IMR-90 (cell line): ENCODE data around the gene TMPRSS13. TPM values are rescaled to one million over a fixed set of nuclear protein-coding genes. Genes with fewer than 3 reads are reported as not detected.

Experiments used
- ATAC-seq: fragments of 200-7000 bp; cut with Tn5 transposase; 2 replicates; pipeline ENCODE4 v1.9.1; 2020; ENCODE audit warnings: low read depth, mild to moderate bottlenecking, moderate library complexity
- BruUV-seq: library from RNA; stranded (reverse); fragments of 400-500 nt; replicated peaks from 2 replicates; lab custom pipeline; 2021; lab: Mats Ljungman, UMichigan
- CTCF ChIA-PET: fragments of 300-600 bp; formaldehyde crosslinking; extraction: SDS; loops from one replicate; lab custom pipeline; 2021; ENCODE audit warnings: antibody characterized with exemption; lab: Yijun Ruan, JAX
- POLR2A ChIA-PET: fragments of 300-600 bp; sonication (Branson Sonifier 250); formaldehyde crosslinking; loops from one replicate; lab custom pipeline; 2022; ENCODE audit warnings: antibody characterized with exemption; ENCODE audit not compliant: unreplicated experiment; lab: Charles Lee
- DNase-seq: peaks from one replicate; pipeline ENCODE4 v3.0.0; 2013
- H2AFZ ChIP-seq: replicated peaks from 2 replicates; pipeline ENCODE3; 2013; ENCODE audit warnings: low read length, mild to moderate bottlenecking; ENCODE audit not compliant: poor library complexity
- H2AK5ac ChIP-seq: 2 replicates; pipeline ENCODE4 v1.6.1; 2013; ENCODE audit warnings: low read depth, low read length, inconsistent platforms
- H2AK9ac ChIP-seq: replicated peaks from 2 replicates; pipeline ENCODE3; 2013; ENCODE audit warnings: mild to moderate bottlenecking, low read depth, low read length, moderate library complexity; ENCODE audit not compliant: poor library complexity
- H2BK120ac ChIP-seq: 2 replicates; pipeline ENCODE4 v1.6.1; 2013; ENCODE audit warnings: low read depth, low read length, inconsistent platforms
- H2BK15ac ChIP-seq: 3 replicates; pipeline ENCODE4 v1.6.1; 2013; ENCODE audit warnings: low read depth, low read length, inconsistent platforms
- H2BK20ac ChIP-seq: 2 replicates; pipeline ENCODE4 v1.6.1; 2013; ENCODE audit warnings: low read depth, mild to moderate bottlenecking, inconsistent platforms, low read length, moderate library complexity
- H2BK5ac ChIP-seq: 2 replicates; pipeline ENCODE4 v1.6.1; 2013; ENCODE audit warnings: mild to moderate bottlenecking, low read depth, low read length, inconsistent platforms; ENCODE audit not compliant: poor library complexity, severe bottlenecking
- H3K14ac ChIP-seq: replicated peaks from 2 replicates; pipeline ENCODE4 v1.6.1; 2013; ENCODE audit warnings: low read depth, low read length, inconsistent platforms
- H3K18ac ChIP-seq: 2 replicates; pipeline ENCODE4 v1.6.1; 2013; ENCODE audit warnings: low read depth, low read length, control low read depth
- H3K23ac ChIP-seq: 2 replicates; pipeline ENCODE4 v1.6.1; 2013; ENCODE audit warnings: low read depth, low read length, inconsistent platforms
- H3K27ac ChIP-seq: 2 replicates; pipeline ENCODE4 v1.5.1; 2013; ENCODE audit warnings: mild to moderate bottlenecking, control low read depth, low read length; ENCODE audit not compliant: insufficient read depth
- H3K27me3 ChIP-seq: 2 replicates; pipeline ENCODE4 v1.6.1; 2013; ENCODE audit warnings: low read length; ENCODE audit not compliant: control insufficient read depth, insufficient read depth
- H3K36me3 ChIP-seq: 2 replicates; pipeline ENCODE4 v1.6.1; 2013; ENCODE audit warnings: low read length, mixed read lengths; ENCODE audit not compliant: control insufficient read depth, insufficient read depth
- H3K4ac ChIP-seq: 2 replicates; pipeline ENCODE4 v1.6.1; 2013; ENCODE audit warnings: low read depth, low read length, inconsistent platforms
- H3K4me1 ChIP-seq: 2 replicates; pipeline ENCODE4 v1.6.1; 2013; ENCODE audit warnings: low read length, mixed read lengths; ENCODE audit not compliant: control insufficient read depth, insufficient read depth
- H3K4me2 ChIP-seq: 2 replicates; pipeline ENCODE4 v1.6.1; 2013; ENCODE audit warnings: low read depth, mild to moderate bottlenecking, control low read depth, low read length, moderate library complexity
- H3K4me3 ChIP-seq: 2 replicates; pipeline ENCODE4 v1.5.1; 2013; ENCODE audit warnings: low read depth, mild to moderate bottlenecking, control low read depth, low read length, moderate library complexity; ENCODE audit not compliant: insufficient read depth
- H3K56ac ChIP-seq: 2 replicates; pipeline ENCODE4 v1.6.1; 2013; ENCODE audit warnings: low read length, inconsistent platforms; ENCODE audit not compliant: insufficient read depth; ENCODE audit errors: extremely low read depth
- H3K79me1 ChIP-seq, 2 experiments: 2 replicates each; pipeline ENCODE4 v1.6.1; 2013; ENCODE audit warnings: low read length in 2 of 2, inconsistent platforms in 1 of 2, low read depth in 1 of 2
- H3K9ac ChIP-seq: 2 replicates; pipeline ENCODE4 v1.6.1; 2013; ENCODE audit warnings: low read depth, low read length, control low read depth
- H3K9me1 ChIP-seq: 2 replicates; pipeline ENCODE4 v1.6.1; 2013; ENCODE audit warnings: low read length, inconsistent platforms; ENCODE audit not compliant: insufficient read depth
- H3K9me3 ChIP-seq: 2 replicates; pipeline ENCODE4 v1.6.1; 2013; ENCODE audit warnings: low read length; ENCODE audit not compliant: control insufficient read depth, insufficient read depth
- H4K20me1 ChIP-seq: 2 replicates; pipeline ENCODE4 v1.6.1; 2013; ENCODE audit warnings: low read length, inconsistent platforms; ENCODE audit not compliant: insufficient read depth
- H4K5ac ChIP-seq: 2 replicates; pipeline ENCODE4 v1.6.1; 2013; ENCODE audit warnings: mild to moderate bottlenecking, low read depth, low read length, control low read depth
- H4K8ac ChIP-seq, 2 experiments: 2 replicates each; pipeline ENCODE4 v1.6.1; 2013; ENCODE audit warnings: low read depth in 2 of 2, low read length in 2 of 2, control low read depth in 1 of 2, inconsistent platforms in 1 of 2
- H4K91ac ChIP-seq: 2 replicates; pipeline ENCODE4 v1.6.1; 2013; ENCODE audit warnings: low read depth, low read length, inconsistent platforms; ENCODE audit not compliant: insufficient read depth
- BHLHE40 ChIP-seq: fragments of 150-350 bp; IDR thresholded peaks from 2 replicates; pipeline ENCODE4 v1.6.1; 2016; ENCODE audit warnings: mild to moderate bottlenecking, low read depth, low read length
- CEBPB ChIP-seq: IDR thresholded peaks from 2 replicates; pipeline ENCODE4 v1.6.1; 2012; ENCODE audit warnings: low read depth, low read length, improper control_type of control experiment
- CHD1 ChIP-seq: IDR thresholded peaks from 2 replicates; pipeline ENCODE4 v1.6.1; 2012; ENCODE audit warnings: low read depth, low read length, improper control_type of control experiment
- CTCF ChIP-seq: conservative IDR thresholded peaks from 2 replicates; pipeline ENCODE4 v1.5.1; 2012; ENCODE audit warnings: mild to moderate bottlenecking, low read depth, low read length, improper control_type of control experiment
- MAFK ChIP-seq: IDR thresholded peaks from 2 replicates; pipeline ENCODE4 v1.6.1; 2012; ENCODE audit warnings: low read depth, low read length, improper control_type of control experiment
- MAZ ChIP-seq: IDR thresholded peaks from 2 replicates; pipeline ENCODE4 v1.6.1; 2012; ENCODE audit warnings: low read depth, mild to moderate bottlenecking, low read length, improper control_type of control experiment, moderate library complexity, borderline replicate concordance
- MXI1 ChIP-seq: IDR thresholded peaks from 2 replicates; pipeline ENCODE4 v1.6.1; 2012; ENCODE audit warnings: low read depth, mild to moderate bottlenecking, low read length, moderate library complexity, borderline replicate concordance
- NFE2L2 ChIP-seq: fragments of 150-350 bp; IDR thresholded peaks from 2 replicates; pipeline ENCODE4 v1.6.1; 2016; ENCODE audit warnings: low read depth, mild to moderate bottlenecking, low read length
- POLR2A ChIP-seq: IDR thresholded peaks from 2 replicates; pipeline ENCODE4 v1.6.1; 2012; ENCODE audit warnings: mild to moderate bottlenecking, low read depth, low read length
- RAD21 ChIP-seq: IDR thresholded peaks from 2 replicates; pipeline ENCODE4 v1.6.1; 2012; ENCODE audit warnings: low read length, improper control_type of control experiment
- SMC3 ChIP-seq: fragments of 150-350 bp; IDR thresholded peaks from 2 replicates; pipeline ENCODE4 v1.6.1; 2016; ENCODE audit warnings: low read depth, mild to moderate bottlenecking, antibody characterized with exemption, low read length, moderate library complexity
- WGBS, 2 experiments: methylation state at CpG; one replicate each; pipeline versions ENCODE4 v1.1.5 to v1.1.7; 2013; ENCODE audit warnings: missing lambda C conversion rate in 2 of 2; ENCODE audit not compliant: insufficient read length in 1 of 2; ENCODE audit errors: extremely low coverage in 2 of 2; 5-methylcytosine and 5-hydroxymethylcytosine counted together
- dilution Hi-C: fragments of 300-500 bp; cut with HindIII; formaldehyde crosslinking; loops from one replicate; pipeline ENCODE4 v1.14.3; 2018; ENCODE audit warnings: low sequenced_read_pairs; ENCODE audit not compliant: unreplicated experiment
- in situ Hi-C: fragments of 300-500 bp; cut with MboI; formaldehyde crosslinking; loops from 3 replicates; pipeline ENCODE4 v1.14.3; 2019; ENCODE audit warnings: low sequenced_read_pairs, inconsistent platforms, mixed read lengths
- intact Hi-C: fragments of 100-400 bp; cut with micrococcal nuclease; formaldehyde crosslinking; loops from 2 replicates; pipeline ENCODE4 v1.10.0; 2022
- polyA plus RNA-seq, 3 experiments: library from polyadenylated mRNA; depleted of rRNA; stranded (reverse); fragments of >200 nt; gene quantifications; 2 replicates each; pipeline ENCODE4 v1.2.3, GENCODE V29; 2012; ENCODE audit warnings: low replicate concordance in 1 of 3
- total RNA-seq: library from RNA; depleted of rRNA; stranded (reverse); fragments of >200 nt; gene quantifications from 2 replicates; pipeline ENCODE4 v1.2.3, GENCODE V29; 2012
- TF ChIP-seq, protein P1 (sequence below): fragments of 150-350 bp; IDR thresholded peaks from 2 replicates; pipeline ENCODE4 v1.6.1; 2016; ENCODE audit warnings: low read depth, mild to moderate bottlenecking, low read length, moderate library complexity, borderline replicate concordance
- TF ChIP-seq, protein P2 (sequence below): fragments of 150-350 bp; IDR thresholded peaks from 2 replicates; pipeline ENCODE4 v1.6.1; 2017; ENCODE audit warnings: mild to moderate bottlenecking, antibody characterized with exemption, low read length, low read depth

Gene TMPRSS13
- total and polyA plus RNA-seq, 2 of the 4 experiments (the other 2 are of a cell fraction): not detected

GRCh38 chr11:117910941-117911655 lies 18.1 kb downstream of the TMPRSS13 start:
- H2BK120ac ChIP-seq: no peak overlapping the region
- TF ChIP-seq RAD21: no peak
- no peak for TF ChIP-seq MXI1
- TF ChIP-seq SMC3: no peak
- TF ChIP-seq NFE2L2: no peak
- no peak for TF ChIP-seq CEBPB
- no peak for TF ChIP-seq CHD1
- no peak for TF ChIP-seq MAZ
- no peak for TF ChIP-seq BHLHE40
- TF ChIP-seq CTCF: no peak
- TF ChIP-seq, protein P1, sequence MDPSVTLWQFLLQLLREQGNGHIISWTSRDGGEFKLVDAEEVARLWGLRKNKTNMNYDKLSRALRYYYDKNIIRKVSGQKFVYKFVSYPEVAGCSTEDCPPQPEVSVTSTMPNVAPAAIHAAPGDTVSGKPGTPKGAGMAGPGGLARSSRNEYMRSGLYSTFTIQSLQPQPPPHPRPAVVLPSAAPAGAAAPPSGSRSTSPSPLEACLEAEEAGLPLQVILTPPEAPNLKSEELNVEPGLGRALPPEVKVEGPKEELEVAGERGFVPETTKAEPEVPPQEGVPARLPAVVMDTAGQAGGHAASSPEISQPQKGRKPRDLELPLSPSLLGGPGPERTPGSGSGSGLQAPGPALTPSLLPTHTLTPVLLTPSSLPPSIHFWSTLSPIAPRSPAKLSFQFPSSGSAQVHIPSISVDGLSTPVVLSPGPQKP: no peak
- TF ChIP-seq POLR2A: no peak
- no peak for TF ChIP-seq MAFK
- TF ChIP-seq, protein P2, sequence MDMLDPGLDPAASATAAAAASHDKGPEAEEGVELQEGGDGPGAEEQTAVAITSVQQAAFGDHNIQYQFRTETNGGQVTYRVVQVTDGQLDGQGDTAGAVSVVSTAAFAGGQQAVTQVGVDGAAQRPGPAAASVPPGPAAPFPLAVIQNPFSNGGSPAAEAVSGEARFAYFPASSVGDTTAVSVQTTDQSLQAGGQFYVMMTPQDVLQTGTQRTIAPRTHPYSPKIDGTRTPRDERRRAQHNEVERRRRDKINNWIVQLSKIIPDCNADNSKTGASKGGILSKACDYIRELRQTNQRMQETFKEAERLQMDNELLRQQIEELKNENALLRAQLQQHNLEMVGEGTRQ: no peak
- no peak overlapping the region for H3K4me3 ChIP-seq
- no peaks in the 10 kb centered on the region for H3K9me3 ChIP-seq
- H2BK20ac ChIP-seq: no peak overlapping the region
- no peak overlapping the region for H3K56ac ChIP-seq
- no peak for ATAC-seq
- H4K20me1 ChIP-seq: no peaks in the 10 kb centered on the region
- POLR2A ChIA-PET: no interaction called here
- H3K9me1 ChIP-seq: no peaks in the 10 kb centered on the region
- no peak overlapping the region for H2AFZ ChIP-seq
- DNase-seq: no peak
- dilution Hi-C loops: no loop called here
- H3K4ac ChIP-seq: no peak overlapping the region
- in situ Hi-C loops: no loop called here
- intact Hi-C loops: no loop called here
- WGBS, 2 experiments: 59% methylated on average over 4 of the region's 12 CpGs; no CpG with 5 or more reads in 1 of the 2 experiments
- no peak overlapping the region for H2BK5ac ChIP-seq
- H3K27me3 ChIP-seq: peaks cover 5% of the 10 kb centered on the region
- H3K27ac ChIP-seq: no peak overlapping the region
- H4K5ac ChIP-seq: no peak overlapping the region
- H3K18ac ChIP-seq: no peak overlapping the region
- no peak overlapping the region for H3K4me2 ChIP-seq
- H3K9ac ChIP-seq: no peak overlapping the region
- no peak overlapping the region for H2AK9ac ChIP-seq
- H3K4me1 ChIP-seq: no peaks in the 10 kb centered on the region
- H3K79me1 ChIP-seq: no peaks in the 10 kb centered on the region
- H2AK5ac ChIP-seq: no peak overlapping the region
- H4K91ac ChIP-seq: no peak overlapping the region
- H3K14ac ChIP-seq: no peak overlapping the region
- CTCF ChIA-PET: no interaction called here
- no peak overlapping the region for H3K23ac ChIP-seq
- H4K8ac ChIP-seq: no peak overlapping the region
- BruUV-seq: no TSS peak
- H2BK15ac ChIP-seq: no peak overlapping the region
- no peaks in the 10 kb centered on the region for H3K36me3 ChIP-seq
